HepG2 (cell line): ENCODE measurements around the gene ATP8B1. TPM values are rescaled to one million over a fixed set of nuclear protein-coding genes. Genes with fewer than 3 reads are reported as not detected.

Experiments used
- IRX3 ChIP-seq: sonication (generic); formaldehyde crosslinking; IDR thresholded peaks from 2 replicates; pipeline ENCODE4 v1.8.1; 2023; ENCODE audit warnings: mild to moderate bottlenecking, low read depth, missing genetic modification reagents, borderline replicate concordance
- KLF16 ChIP-seq, 2 experiments: sonication (generic) in 1 of 2; formaldehyde crosslinking in 1 of 2; IDR thresholded peaks; 2 replicates each; pipeline versions ENCODE4 v1.6.1 to v1.8.0; 2016 to 2023; ENCODE audit warnings: missing genetic modification reagents in 2 of 2, missing compliant biosample characterization in 1 of 2
- NR2F2 ChIP-seq: IDR thresholded peaks from 2 replicates; pipeline ENCODE4 v1.6.1; 2012; ENCODE audit warnings: low read depth, inconsistent platforms, borderline replicate concordance
- POGZ ChIP-seq: sonication (generic); formaldehyde crosslinking; IDR thresholded peaks from 2 replicates; pipeline ENCODE4 v1.4.0; 2020; ENCODE audit warnings: mild to moderate bottlenecking, missing genetic modification reagents
- RARA ChIP-seq: IDR thresholded peaks from 2 replicates; pipeline ENCODE4 v1.6.1; 2016; ENCODE audit warnings: missing genetic modification reagents, missing compliant biosample characterization
- SALL2 ChIP-seq: sonication (generic); formaldehyde crosslinking; IDR thresholded peaks from 2 replicates; pipeline ENCODE4 v1.8.1; 2023; ENCODE audit warnings: mild to moderate bottlenecking, missing genetic modification reagents, inconsistent platforms
- SMAD1 ChIP-seq: sonication (generic); formaldehyde crosslinking; IDR thresholded peaks from 2 replicates; pipeline ENCODE4 v1.4.0; 2020; ENCODE audit warnings: missing genetic modification reagents, low read depth, mild to moderate bottlenecking, borderline replicate concordance
- THRA ChIP-seq: sonication (generic); formaldehyde crosslinking; IDR thresholded peaks from 2 replicates; pipeline ENCODE4 v1.4.0; 2020; ENCODE audit warnings: missing genetic modification reagents, borderline replicate concordance
- ZNF20 ChIP-seq: sonication (generic); formaldehyde crosslinking; IDR thresholded peaks from 2 replicates; pipeline ENCODE4 v1.4.0; 2020; ENCODE audit warnings: mild to moderate bottlenecking, moderate library complexity, missing genetic modification reagents
- ZNF562 ChIP-seq: sonication (generic); formaldehyde crosslinking; IDR thresholded peaks from 2 replicates; pipeline ENCODE4 v1.8.0; 2022; ENCODE audit warnings: missing genetic modification reagents, borderline replicate concordance
- ZNF770 ChIP-seq: sonication (generic); formaldehyde crosslinking; IDR thresholded peaks from 2 replicates; pipeline ENCODE4 v1.5.0; 2020; ENCODE audit warnings: mild to moderate bottlenecking, missing genetic modification reagents
- ZNF780A ChIP-seq: sonication (generic); formaldehyde crosslinking; IDR thresholded peaks from 2 replicates; pipeline ENCODE4 v1.8.0; 2022; ENCODE audit warnings: mild to moderate bottlenecking, missing genetic modification reagents, moderate library complexity
- polyA plus RNA-seq, 8 experiments: library from polyadenylated mRNA; depleted of rRNA in 3 of 8; stranded (reverse) in 7 of 8; unstranded in 1 of 8; fragments of >200 nt; fragmentation: Illumina TruSeq in 4 of 8; extraction: Trizol in 4 of 8; gene quantifications; 2 replicates each; pipeline versions ENCODE4 v1.2.1 to v1.2.3, GENCODE V29; 2011 to 2016; ENCODE audit warnings: low read depth in 4 of 8, missing spikeins in 1 of 8, mixed read lengths in 1 of 8; ENCODE audit not compliant: insufficient read depth in 1 of 8
- total RNA-seq, 5 experiments: library from RNA; depleted of rRNA; stranded (reverse); fragments of >200 nt; fragmentation: Illumina TruSeq; extraction: Trizol; gene quantifications; 2 replicates each; pipeline ENCODE4 v1.2.3, GENCODE V29; 2016; ENCODE audit warnings: low read depth in 1 of 5
- TF ChIP-seq, protein P1 (sequence below): sonication (generic); formaldehyde crosslinking; IDR thresholded peaks from 2 replicates; pipeline ENCODE4 v1.4.0; 2020; ENCODE audit warnings: mild to moderate bottlenecking, missing genetic modification reagents
- TF ChIP-seq, protein P2 (sequence below): sonication (generic); formaldehyde crosslinking; IDR thresholded peaks from 2 replicates; pipeline ENCODE4 v1.5.0; 2020; ENCODE audit warnings: missing genetic modification reagents

The ATP8B1 gene
- total and polyA plus RNA-seq, 2 of the 13 experiments (the other 11 are each of a cell fraction or from before 2014, with no cell fraction given): 2.8 to 4.0 TPM

GRCh38 chr18:57784034-57784800 lies 18.9 kb downstream of the ATP8B1 start (continued):
- TF ChIP-seq, protein P1, sequence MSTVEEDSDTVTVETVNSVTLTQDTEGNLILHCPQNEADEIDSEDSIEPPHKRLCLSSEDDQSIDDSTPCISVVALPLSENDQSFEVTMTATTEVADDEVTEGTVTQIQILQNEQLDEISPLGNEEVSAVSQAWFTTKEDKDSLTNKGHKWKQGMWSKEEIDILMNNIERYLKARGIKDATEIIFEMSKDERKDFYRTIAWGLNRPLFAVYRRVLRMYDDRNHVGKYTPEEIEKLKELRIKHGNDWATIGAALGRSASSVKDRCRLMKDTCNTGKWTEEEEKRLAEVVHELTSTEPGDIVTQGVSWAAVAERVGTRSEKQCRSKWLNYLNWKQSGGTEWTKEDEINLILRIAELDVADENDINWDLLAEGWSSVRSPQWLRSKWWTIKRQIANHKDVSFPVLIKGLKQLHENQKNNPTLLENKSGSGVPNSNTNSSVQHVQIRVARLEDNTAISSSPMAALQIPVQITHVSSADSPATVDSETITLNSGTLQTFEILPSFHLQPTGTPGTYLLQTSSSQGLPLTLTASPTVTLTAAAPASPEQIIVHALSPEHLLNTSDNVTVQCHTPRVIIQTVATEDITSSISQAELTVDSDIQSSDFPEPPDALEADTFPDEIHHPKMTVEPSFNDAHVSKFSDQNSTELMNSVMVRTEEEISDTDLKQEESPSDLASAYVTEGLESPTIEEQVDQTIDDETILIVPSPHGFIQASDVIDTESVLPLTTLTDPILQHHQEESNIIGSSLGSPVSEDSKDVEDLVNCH (CRISPR knock-in tag): no peak
- no peak for TF ChIP-seq SALL2 (CRISPR knock-in tag)
- no peak for TF ChIP-seq NR2F2
- no peak for TF ChIP-seq IRX3 (CRISPR knock-in tag)
- TF ChIP-seq POGZ (CRISPR knock-in tag): no peak; the same call in 1 of the 2 replicates
- peak; percentile 27; the same call in 1 of the 2 replicates for TF ChIP-seq RARA
- TF ChIP-seq, protein P2, sequence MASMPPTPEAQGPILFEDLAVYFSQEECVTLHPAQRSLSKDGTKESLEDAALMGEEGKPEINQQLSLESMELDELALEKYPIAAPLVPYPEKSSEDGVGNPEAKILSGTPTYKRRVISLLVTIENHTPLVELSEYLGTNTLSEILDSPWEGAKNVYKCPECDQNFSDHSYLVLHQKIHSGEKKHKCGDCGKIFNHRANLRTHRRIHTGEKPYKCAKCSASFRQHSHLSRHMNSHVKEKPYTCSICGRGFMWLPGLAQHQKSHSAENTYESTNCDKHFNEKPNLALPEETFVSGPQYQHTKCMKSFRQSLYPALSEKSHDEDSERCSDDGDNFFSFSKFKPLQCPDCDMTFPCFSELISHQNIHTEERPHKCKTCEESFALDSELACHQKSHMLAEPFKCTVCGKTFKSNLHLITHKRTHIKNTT (CRISPR knock-in tag): no peak
- TF ChIP-seq ZNF780A: no peak
- no peak for TF ChIP-seq ZNF20 (CRISPR knock-in tag)
- no peak for TF ChIP-seq ZNF562 (CRISPR knock-in tag)
- TF ChIP-seq ZNF770: no peak
- TF ChIP-seq THRA (CRISPR knock-in tag): no peak
- no peak for TF ChIP-seq KLF16 (CRISPR knock-in tag; IDR thresholded peaks at IDR 0.05)
- no peak for TF ChIP-seq SMAD1
